NCI-H187 treated with DMSO at 0.1 percent for 48 hours (cell line): ENCODE data around the gene SORD.
"Not testable (repeated sequence)": the region's sequence is repeated elsewhere in the genome, so short reads cannot be mapped to it uniquely, and the experiment has no call there.

Experiments used
- DNase-seq: peaks from one replicate; lab custom pipeline; 2025; lab: John Stamatoyannopoulos, UW

The SORD gene

GRCh38 chr15:45097466-45097865 is 74.5 kb downstream of the SORD start:
- DNase-seq, result no peak

GRCh38 chr15:45099549-45100165 is 76.7 kb downstream of the SORD start:
- no peak for DNase-seq

- DNase-seq, result no peak
Measured at GRCh38 chr15:45100884-45101625, 78.1 kb downstream of the SORD start.

- DNase-seq, result no peak
Measured at GRCh38 chr15:45101749-45102148, 78.8 kb downstream of the SORD start.

GRCh38 chr15:45102226-45102625 is 79.2 kb downstream of the SORD start:
- no peak for DNase-seq

- DNase-seq, result not testable (repeated sequence)
Measured at GRCh38 chr15:45104170-45104569, 81.2 kb downstream of the SORD start.

GRCh38 chr15:45105586-45105985 is 82.6 kb downstream of the SORD start:
- DNase-seq, result no peak

GRCh38 chr15:45106002-45106790 is 83.2 kb downstream of the SORD start:
- DNase-seq, result no peak

- no peak for DNase-seq
Measured at GRCh38 chr15:45107941-45108630, 85.1 kb downstream of the SORD start.

- DNase-seq, result no peak
Measured at GRCh38 chr15:45110256-45110820, 87.3 kb downstream of the SORD start.

- no peak for DNase-seq
Measured at GRCh38 chr15:45111390-45112142, 88.6 kb downstream of the SORD start.

- DNase-seq, result no peak
Measured at GRCh38 chr15:45112143-45112590, 89.2 kb downstream of the SORD start.

GRCh38 chr15:45112591-45113379 is 89.8 kb downstream of the SORD start:
- DNase-seq, result no peak

GRCh38 chr15:45113380-45113990 is 90.5 kb downstream of the SORD start:
- no peak for DNase-seq

- DNase-seq, result no peak
Measured at GRCh38 chr15:45114076-45114750, 91.2 kb downstream of the SORD start, which contains the start of the genes DUOX2 and DUOXA2. Gene DUOX2, minus strand, starts transcription at chr15:45114172. Its CDS starts 761 bp downstream, at chr15:45113411. Gene DUOXA2, plus strand, starts transcription at chr15:45114326. Its CDS starts 280 bp downstream, at chr15:45114606.

- DNase-seq, result no peak
Measured at GRCh38 chr15:45114751-45115085, 91.7 kb downstream of the SORD start.

- no peak for DNase-seq
Measured at GRCh38 chr15:45115312-45115820, 92.4 kb downstream of the SORD start.

GRCh38 chr15:45116006-45116481 is 93.0 kb downstream of the SORD start:
- no peak for DNase-seq
